Neural cell (in vitro differentiated cells): ENCODE data around the gene SNRK. TPM values are rescaled to one million over a fixed set of nuclear protein-coding genes. Genes with fewer than 3 reads are reported as not detected.

Source experiments
- H2AFZ ChIP-seq: fragments of 200-600, 300-800 bp; sonication (generic), shearing (Covaris generic); 2 replicates; pipeline ENCODE4 v1.6.0; 2014; ENCODE audit warnings: low read depth, mild to moderate bottlenecking, antibody characterized with exemption, low read length, moderate library complexity
- H3F3A ChIP-seq: fragments of 200-600 bp; shearing (Covaris generic); 2 replicates; pipeline ENCODE4 v1.6.1; 2016; ENCODE audit warnings: mild to moderate bottlenecking, moderate library complexity, mixed read lengths, antibody characterized with exemption, low read length; ENCODE audit not compliant: insufficient read depth, poor library complexity, severe bottlenecking
- H3K27ac ChIP-seq: fragments of 200-600, 300-800 bp; sonication (generic), shearing (Covaris generic); 2 replicates; pipeline ENCODE4 v1.5.1; 2014; ENCODE audit warnings: mild to moderate bottlenecking, low read length, moderate library complexity
- H3K27me3 ChIP-seq: fragments of 300-800, 200-600 bp; sonication (generic), shearing (Covaris generic); 2 replicates; pipeline ENCODE4 v1.6.0; 2014; ENCODE audit warnings: mild to moderate bottlenecking, low read depth, low read length, moderate library complexity; ENCODE audit not compliant: insufficient read depth
- H3K36me3 ChIP-seq: fragments of 300-800, 200-600 bp; sonication (generic), shearing (Covaris generic); 2 replicates; pipeline ENCODE4 v1.5.1; 2014; ENCODE audit warnings: mild to moderate bottlenecking, antibody characterized with exemption, low read length, moderate library complexity; ENCODE audit not compliant: insufficient read depth
- H3K4me2 ChIP-seq: fragments of 300-800, 200-600 bp; sonication (generic), shearing (Covaris generic); 2 replicates; pipeline ENCODE4 v1.6.0; 2014; ENCODE audit warnings: mild to moderate bottlenecking, low read length
- H3K4me3 ChIP-seq: fragments of 300-800, 200-600 bp; sonication (generic), shearing (Covaris generic); 2 replicates; pipeline ENCODE4 v1.5.1; 2014; ENCODE audit warnings: mild to moderate bottlenecking, low read length, moderate library complexity
- H3K79me2 ChIP-seq: fragments of 200-600 bp; shearing (Covaris generic); replicated peaks from 2 replicates; pipeline ENCODE4 v1.6.0; 2014; ENCODE audit warnings: mild to moderate bottlenecking, low read length, moderate library complexity; ENCODE audit not compliant: insufficient read depth
- H3K9ac ChIP-seq: fragments of 300-800, 200-600 bp; sonication (generic), shearing (Covaris generic); 2 replicates; pipeline ENCODE4 v1.6.1; 2016; ENCODE audit warnings: mild to moderate bottlenecking, low read length, mixed read lengths
- H3K9me2 ChIP-seq: fragments of 200-600 bp; shearing (Covaris generic); 2 replicates; pipeline ENCODE4 v1.6.1; 2016; ENCODE audit warnings: mild to moderate bottlenecking, low read length, mixed read lengths; ENCODE audit not compliant: insufficient read depth
- H3K9me3 ChIP-seq: fragments of 200-600, 300-800 bp; sonication (generic), shearing (Covaris generic); 2 replicates; pipeline ENCODE4 v1.6.1; 2016; ENCODE audit warnings: mild to moderate bottlenecking, mixed run types, low read length, moderate library complexity, mixed read lengths
- H4K20me1 ChIP-seq: fragments of 200-600 bp; shearing (Covaris generic); 2 replicates; pipeline ENCODE4 v1.6.1; 2016; ENCODE audit warnings: mild to moderate bottlenecking, mixed run types; ENCODE audit not compliant: insufficient read depth
- CTCF ChIP-seq: fragments of 450-650 bp; IDR thresholded peaks from 2 replicates; pipeline ENCODE4 v1.5.1; 2014; ENCODE audit warnings: antibody characterized with exemption, mild to moderate bottlenecking, moderate library complexity; ENCODE audit not compliant: poor library complexity, severe bottlenecking
- EP300 ChIP-seq: fragments of 450-650 bp; conservative IDR thresholded peaks from 2 replicates; pipeline ENCODE4 v1.6.1; 2014; ENCODE audit warnings: antibody characterized with exemption, mild to moderate bottlenecking, moderate library complexity; ENCODE audit not compliant: poor library complexity, severe bottlenecking
- EZH2 ChIP-seq: fragments of 200-600, 300-800 bp; shearing (Covaris generic), sonication (generic); IDR thresholded peaks from 2 replicates; pipeline ENCODE4 v1.6.1; 2014; ENCODE audit warnings: antibody characterized with exemption, low read length, borderline replicate concordance, mild to moderate bottlenecking; ENCODE audit not compliant: insufficient read depth, poor library complexity, severe bottlenecking
- MXI1 ChIP-seq: fragments of 450-650 bp; conservative IDR thresholded peaks from 2 replicates; pipeline ENCODE4 v1.6.1; 2014; ENCODE audit warnings: antibody characterized with exemption, mild to moderate bottlenecking; ENCODE audit not compliant: poor library complexity, severe bottlenecking
- POLR2AphosphoS5 ChIP-seq: IDR thresholded peaks from 2 replicates; pipeline ENCODE4 v1.6.1; 2012
- RAD21 ChIP-seq: fragments of 450-650 bp; conservative IDR thresholded peaks from 2 replicates; pipeline ENCODE4 v1.6.1; 2014; ENCODE audit warnings: antibody characterized with exemption, mild to moderate bottlenecking, moderate library complexity
- REST ChIP-seq: IDR thresholded peaks from 2 replicates; pipeline ENCODE4 v1.6.1; 2012; ENCODE audit warnings: borderline replicate concordance
- SMC3 ChIP-seq: fragments of 450-650 bp; conservative IDR thresholded peaks from 2 replicates; pipeline ENCODE4 v1.6.1; 2014; ENCODE audit warnings: antibody characterized with exemption, mild to moderate bottlenecking, moderate library complexity; ENCODE audit not compliant: poor library complexity
- TAF1 ChIP-seq: IDR thresholded peaks from 2 replicates; pipeline ENCODE4 v1.6.1; 2012; ENCODE audit warnings: low read depth
- polyA plus RNA-seq: library from polyadenylated mRNA; depleted of rRNA; stranded (reverse); fragments of >200 nt; gene quantifications from 2 replicates; pipeline ENCODE4 v1.2.3, GENCODE V29; 2014

Gene SNRK
- polyA plus RNA-seq, 1 donor from 2014 or later = 27.3 TPM

- Histone ChIP-seq H4K20me1 (no peaks in the 10 kb centered on the region), H3F3A (no peaks in the 10 kb centered on the region), H3K9me2 (no peaks in the 10 kb centered on the region), H3K9ac (no peak overlapping the region), H3K9me3 (no peaks in the 10 kb centered on the region), H2AFZ (no peak overlapping the region), H3K36me3 (no peaks in the 10 kb centered on the region), H3K27me3 (no peaks in the 10 kb centered on the region), H3K4me3 (no peak overlapping the region), H3K27ac (no peak overlapping the region), H3K4me2 (no peak overlapping the region), H3K79me2 (no peaks in the 10 kb centered on the region)
- no peak for TF ChIP-seq TAF1
Observed at GRCh38 chr3:43309372-43310305, 23.3 kb downstream of the SNRK start.

GRCh38 chr3:43316783-43317460 lies 30.6 kb downstream of the SNRK start:
- TF ChIP-seq TAF1 (no peak), RAD21 (no peak), EP300 (no peak), EZH2 (no peak), MXI1 (no peak), REST (no peak), SMC3 (no peak), POLR2AphosphoS5 (no peak), CTCF (no peak)
- no peaks in the 10 kb centered on the region for H3K9me3 ChIP-seq
- H3K27ac ChIP-seq = no peak overlapping the region
- H3K4me3 ChIP-seq = no peak overlapping the region
- no peaks in the 10 kb centered on the region for H3K27me3 ChIP-seq
- no peak overlapping the region for H3K9ac ChIP-seq
- no peaks in the 10 kb centered on the region for H3K9me2 ChIP-seq
- H3K4me2 ChIP-seq = no peak overlapping the region
- H2AFZ ChIP-seq = no peak overlapping the region
- no peaks in the 10 kb centered on the region for H3F3A ChIP-seq
- H4K20me1 ChIP-seq = no peaks in the 10 kb centered on the region
- H3K36me3 ChIP-seq = no peaks in the 10 kb centered on the region
- peaks cover 5% of the 10 kb centered on the region for H3K79me2 ChIP-seq
